ENCODE results near the gene PACSIN2.

PACSIN2 gene

GRCh38 chr22:42855721-42856120 lies 159.2 kb downstream of the PACSIN2 start:
- no peak for DNase-seq

GRCh38 chr22:42855211-42855610 lies 159.7 kb downstream of the PACSIN2 start:
- no peak for DNase-seq

- no peak for DNase-seq
Measured at GRCh38 chr22:42848941-42849550, 165.9 kb downstream of the PACSIN2 start.

GRCh38 chr22:42847110-42847509 lies 167.8 kb downstream of the PACSIN2 start:
- DNase-seq, result no peak

- no peak for DNase-seq
Measured at GRCh38 chr22:42844756-42845155, 170.2 kb downstream of the PACSIN2 start.

GRCh38 chr22:42842658-42843370 lies 172.1 kb downstream of the PACSIN2 start:
- DNase-seq, result no peak

GRCh38 chr22:42841444-42841843 lies 173.5 kb downstream of the PACSIN2 start:
- DNase-seq, result no peak

- DNase-seq, result no peak
Measured at GRCh38 chr22:42837556-42837955, 177.4 kb downstream of the PACSIN2 start.

GRCh38 chr22:42836026-42836425 lies 178.9 kb downstream of the PACSIN2 start:
- DNase-seq, result no peak

GRCh38 chr22:42834177-42834949 lies 180.6 kb downstream of the PACSIN2 start:
- DNase-seq, result no peak

GRCh38 chr22:42833104-42833503 lies 181.8 kb downstream of the PACSIN2 start:
- DNase-seq, result no peak

- DNase-seq, result no peak
Measured at GRCh38 chr22:42831712-42832111, 183.2 kb downstream of the PACSIN2 start.

GRCh38 chr22:42830161-42830560 lies 184.8 kb downstream of the PACSIN2 start:
- no peak for DNase-seq

- no peak for DNase-seq
Measured at GRCh38 chr22:42829302-42829701, 185.6 kb downstream of the PACSIN2 start.

GRCh38 chr22:42825796-42826195 lies 189.2 kb downstream of the PACSIN2 start:
- DNase-seq, result no peak

- no peak for DNase-seq
Measured at GRCh38 chr22:42821386-42821785, 193.6 kb downstream of the PACSIN2 start.

- DNase-seq, result no peak
Measured at GRCh38 chr22:42820045-42820763, 194.7 kb downstream of the PACSIN2 start.
